ENCODE results near the gene SLC16A3. TPM values are rescaled to one million over a fixed set of nuclear protein-coding genes. Genes with fewer than 3 reads are reported as not detected.
"Not testable (repeated sequence)": the region's sequence is repeated elsewhere in the genome, so short reads cannot be mapped to it uniquely, and the experiment has no call there.

The SLC16A3 gene
- total RNA-seq, 1 donor from 2014 or later: 15.6 TPM

DNA sequence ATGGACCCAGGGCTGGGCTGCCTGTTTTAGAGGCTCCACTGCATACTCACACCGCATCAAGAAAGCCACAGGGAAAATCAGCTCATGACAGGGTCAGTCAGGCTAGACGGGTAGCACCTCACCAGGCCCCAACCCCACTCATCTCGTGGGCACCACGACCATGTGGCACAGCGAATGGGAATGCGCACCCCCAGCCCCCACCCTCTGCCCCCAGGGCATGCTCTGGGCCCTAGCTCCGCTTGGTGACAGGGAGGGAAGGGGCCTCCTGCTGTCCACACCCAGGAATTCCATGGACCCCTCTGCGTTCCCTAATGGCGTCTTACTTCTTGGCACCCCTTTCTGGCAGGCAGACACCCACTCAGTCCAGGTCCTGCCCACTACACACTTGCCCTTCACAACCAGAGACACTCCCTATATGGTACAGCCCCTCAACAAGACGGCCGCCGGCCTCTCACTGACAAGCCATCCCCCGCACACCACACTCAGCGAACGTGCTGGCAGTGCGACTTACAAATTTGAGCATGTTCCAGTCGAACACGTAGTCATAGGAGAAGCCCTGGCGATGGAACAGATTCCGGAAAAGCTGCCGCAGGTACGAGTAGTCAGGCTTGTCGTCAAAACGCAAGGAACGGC lies 22.1 kb downstream of the SLC16A3 start:
- Mint-ChIP-seq H3K27me3 (ENCODE audit: unreplicated experiment) (peaks cover 6% of the 10 kb centered on the region), H3K9me3 (ENCODE audit: unreplicated experiment) (peaks cover 4% of the 10 kb centered on the region), H3K36me3 (ENCODE audit: unreplicated experiment) (peaks cover 5% of the 10 kb centered on the region), H3K27ac (ENCODE audit: unreplicated experiment) (peak overlapping the region; percentile 18), H3K4me1 (ENCODE audit: low read depth, unreplicated experiment) (no peaks in the 10 kb centered on the region), H3K4me3 (ENCODE audit: unreplicated experiment) (no peak overlapping the region)
- TF ChIP-seq CTCF (IDR thresholded peaks at IDR 0.05; ENCODE audit: partially characterized antibody, unreplicated experiment): no peak
- DNase-seq: no peak

DNA sequence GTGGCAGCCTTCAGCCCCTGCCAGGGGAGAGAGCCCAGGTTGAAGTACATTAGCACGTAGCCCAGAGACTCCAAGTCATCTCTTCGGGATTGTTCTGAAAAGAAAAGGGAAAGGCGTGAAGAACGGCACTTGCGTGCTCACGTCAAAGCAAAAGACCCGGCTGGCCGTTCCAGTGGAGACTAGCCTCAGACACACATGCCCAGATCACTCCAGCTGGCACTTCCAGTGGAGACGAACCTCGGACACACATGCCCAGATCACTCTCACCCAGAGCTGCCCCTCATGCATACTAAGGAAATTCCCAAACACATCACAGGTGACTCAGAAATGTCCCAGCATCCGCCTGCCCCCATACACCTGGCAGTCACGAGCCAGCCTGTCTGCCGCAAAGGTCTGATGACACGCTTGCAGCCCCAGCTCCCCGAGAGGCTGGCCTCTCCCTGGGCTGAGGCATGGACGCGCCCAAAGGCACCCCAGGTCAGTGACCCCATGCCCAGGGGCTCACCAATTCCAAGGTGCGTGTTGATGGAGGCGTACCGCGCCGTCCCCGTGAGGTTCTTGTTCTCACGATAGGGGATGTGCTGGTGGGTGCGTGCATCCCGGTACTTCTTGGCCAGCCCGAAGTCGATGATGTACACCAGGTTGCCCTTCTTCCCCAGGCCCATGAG lies 23.8 kb downstream of the SLC16A3 start:
- Mint-ChIP-seq H3K27me3 (ENCODE audit: unreplicated experiment) (peaks cover 6% of the 10 kb centered on the region), H3K4me1 (ENCODE audit: low read depth, unreplicated experiment) (peaks cover 5% of the 10 kb centered on the region), H3K9me3 (ENCODE audit: unreplicated experiment) (peaks cover 4% of the 10 kb centered on the region), H3K27ac (ENCODE audit: unreplicated experiment) (peak overlapping the region; percentile 71), H3K4me3 (ENCODE audit: unreplicated experiment) (no peak overlapping the region), H3K36me3 (ENCODE audit: unreplicated experiment) (peaks cover 5% of the 10 kb centered on the region)
- no peak for TF ChIP-seq CTCF (IDR thresholded peaks at IDR 0.05; ENCODE audit: partially characterized antibody, unreplicated experiment)
- DNase-seq: peak; percentile 5

DNA sequence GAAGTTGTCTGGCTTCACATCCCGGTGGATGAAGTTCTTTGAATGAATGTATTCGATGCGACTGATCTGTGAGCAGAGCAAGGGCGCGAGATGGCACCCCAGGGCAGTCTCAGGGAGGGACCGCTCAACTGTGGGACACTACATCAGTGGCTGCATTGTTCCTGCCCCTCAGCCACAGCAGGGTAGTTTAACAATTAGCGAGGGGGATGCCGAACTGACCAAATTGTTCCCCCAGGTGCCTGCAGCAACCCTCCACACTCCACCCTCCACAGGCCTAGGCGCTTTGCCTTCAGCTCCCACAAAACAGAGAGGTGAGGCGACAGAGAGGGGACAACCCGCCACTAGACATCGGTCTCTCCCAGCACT lies 24.3 kb downstream of the SLC16A3 start:
- peaks cover 8% of the 10 kb centered on the region for H3K4me1 Mint-ChIP-seq (ENCODE audit: low read depth, unreplicated experiment)
- no peak overlapping the region for H3K27ac Mint-ChIP-seq (ENCODE audit: unreplicated experiment)
- H3K27me3 Mint-ChIP-seq (ENCODE audit: unreplicated experiment): peaks cover 6% of the 10 kb centered on the region
- H3K36me3 Mint-ChIP-seq (ENCODE audit: unreplicated experiment): peaks cover 1% of the 10 kb centered on the region
- TF ChIP-seq CTCF (IDR thresholded peaks at IDR 0.05; ENCODE audit: partially characterized antibody, unreplicated experiment): no peak
- no peak overlapping the region for H3K4me3 Mint-ChIP-seq (ENCODE audit: unreplicated experiment)
- peaks cover 2% of the 10 kb centered on the region for H3K9me3 Mint-ChIP-seq (ENCODE audit: unreplicated experiment)
- peak; percentile 4 for DNase-seq

DNA sequence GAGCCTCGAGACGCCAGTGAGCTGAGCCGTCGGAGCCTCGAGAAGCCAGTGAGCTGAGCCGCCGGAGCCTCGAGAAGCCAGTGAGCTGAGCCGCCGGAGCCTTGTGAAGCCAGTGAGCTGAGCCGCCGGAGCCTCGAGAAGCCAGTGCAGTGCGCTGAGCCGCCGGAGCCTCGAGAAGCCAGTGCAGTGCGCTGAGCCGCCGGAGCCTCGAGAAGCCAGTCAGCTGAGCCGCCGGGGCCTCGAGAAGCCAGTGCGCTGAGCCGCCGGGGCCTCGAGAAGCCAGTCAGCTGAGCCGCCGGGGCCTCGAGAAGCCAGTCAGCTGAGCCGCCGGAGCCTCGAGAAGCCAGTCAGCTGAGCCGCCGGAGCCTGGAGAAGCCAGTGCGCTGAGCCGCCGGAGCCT lies 25.3 kb downstream of the SLC16A3 start:
- not testable (repeated sequence) for H3K27ac Mint-ChIP-seq (ENCODE audit: unreplicated experiment); DNase-seq; H3K36me3 Mint-ChIP-seq (ENCODE audit: unreplicated experiment); H3K4me3 Mint-ChIP-seq (ENCODE audit: unreplicated experiment); H3K9me3 Mint-ChIP-seq (ENCODE audit: unreplicated experiment); H3K27me3 Mint-ChIP-seq (ENCODE audit: unreplicated experiment)
- H3K4me1 Mint-ChIP-seq (ENCODE audit: low read depth, unreplicated experiment): peaks cover 11% of the 10 kb centered on the region

DNA sequence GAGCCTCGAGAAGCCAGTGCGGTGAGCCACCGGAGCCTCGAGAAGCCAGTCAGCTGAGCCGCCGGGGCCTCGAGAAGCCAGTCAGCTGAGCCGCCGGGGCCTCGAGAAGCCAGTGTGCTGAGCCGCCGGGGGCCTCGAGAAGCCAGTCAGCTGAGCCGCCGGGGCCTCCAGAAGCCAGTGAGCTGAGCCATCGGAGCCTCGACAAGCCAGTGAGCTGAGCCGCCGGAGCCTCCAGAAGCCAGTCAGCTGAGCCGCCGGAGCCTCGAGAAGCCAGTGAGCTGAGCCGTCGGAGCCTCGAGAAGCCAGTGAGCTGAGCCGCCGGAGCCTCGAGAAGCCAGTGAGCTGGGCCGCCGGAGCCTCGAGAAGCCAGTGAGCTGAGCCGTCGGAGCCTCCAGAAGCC lies 25.9 kb downstream of the SLC16A3 start:
- H3K27ac Mint-ChIP-seq (ENCODE audit: unreplicated experiment); DNase-seq; H3K36me3 Mint-ChIP-seq (ENCODE audit: unreplicated experiment); H3K4me3 Mint-ChIP-seq (ENCODE audit: unreplicated experiment); H3K27me3 Mint-ChIP-seq (ENCODE audit: unreplicated experiment); H3K9me3 Mint-ChIP-seq (ENCODE audit: unreplicated experiment): not testable (repeated sequence)
- H3K4me1 Mint-ChIP-seq (ENCODE audit: low read depth, unreplicated experiment): peaks cover 11% of the 10 kb centered on the region

- H3K27ac Mint-ChIP-seq (ENCODE audit: unreplicated experiment): no peak overlapping the region
- TF ChIP-seq CTCF (IDR thresholded peaks at IDR 0.05; ENCODE audit: partially characterized antibody, unreplicated experiment): no peak
- DNase-seq: no peak
- peaks cover 6% of the 10 kb centered on the region for H3K36me3 Mint-ChIP-seq (ENCODE audit: unreplicated experiment)
- no peak overlapping the region for H3K4me3 Mint-ChIP-seq (ENCODE audit: unreplicated experiment)
- H3K27me3 Mint-ChIP-seq (ENCODE audit: unreplicated experiment): peaks cover 6% of the 10 kb centered on the region
- peaks cover 17% of the 10 kb centered on the region for H3K4me1 Mint-ChIP-seq (ENCODE audit: low read depth, unreplicated experiment)
- peaks cover 2% of the 10 kb centered on the region for H3K9me3 Mint-ChIP-seq (ENCODE audit: unreplicated experiment)
Measured at GRCh38 chr17:82255402-82255972, 26.6 kb downstream of the SLC16A3 start.

Measured in glutamatergic neuron (in vitro differentiated cells).